CD4-positive, alpha-beta T cell (primary cell): ENCODE results near the gene CDKN2C. TPM values are rescaled to one million over a fixed set of nuclear protein-coding genes. Genes with fewer than 3 reads are reported as not detected.

Experiments
- ATAC-seq: fragments of 200-7000 bp; cut with Tn5 transposase; one replicate; pipeline ENCODE4 v1.10.0; 2022; ENCODE audit warnings: mild to moderate bottlenecking; ENCODE audit not compliant: poor library complexity
- CTCF ChIA-PET: fragments of 350-600 bp; sonication (Branson Sonifier 250); formaldehyde crosslinking; loops from one replicate; lab custom pipeline; 2021; ENCODE audit warnings: antibody characterized with exemption, inconsistent platforms; lab: Charles Lee
- POLR2A ChIA-PET: fragments of 350-600 bp; sonication (Branson Sonifier 250); formaldehyde crosslinking; loops from one replicate; lab custom pipeline; 2021; ENCODE audit warnings: antibody characterized with exemption, inconsistent platforms; lab: Charles Lee
- DNase-seq, 14 experiments: peaks; one replicate each; pipeline ENCODE4 v3.0.0-alpha.2; 2013 to 2020; ENCODE audit warnings: mixed read lengths in 2 of 14
- H3K27ac ChIP-seq, 2 donors: one replicate each; pipeline versions ENCODE4 v1.5.1 to v1.7.0; 2013; ENCODE audit warnings: low read length in 2 of 2, low read depth in 1 of 2, mild to moderate bottlenecking in 1 of 2
- H3K27me3 ChIP-seq, 2 experiments: 1 replicate in 1 of 2; 2 replicates in 1 of 2; pipeline versions ENCODE4 v1.6.1 to v1.7.0; 2013; ENCODE audit warnings: low read length in 2 of 2, control low read depth in 1 of 2, mild to moderate bottlenecking in 1 of 2, moderate library complexity in 1 of 2; ENCODE audit not compliant: insufficient read depth in 2 of 2, control insufficient read depth in 1 of 2
- H3K36me3 ChIP-seq: one replicate; pipeline ENCODE4 v1.6.1; 2013; ENCODE audit warnings: low read length, control low read depth; ENCODE audit not compliant: insufficient read depth
- H3K4me1 ChIP-seq: one replicate; pipeline ENCODE4 v1.6.1; 2013; ENCODE audit warnings: low read length, control low read depth; ENCODE audit not compliant: insufficient read depth
- H3K4me3 ChIP-seq: one replicate; pipeline ENCODE4 v1.5.1; 2013; ENCODE audit warnings: mild to moderate bottlenecking, low read length, moderate library complexity
- H3K9me3 ChIP-seq, 2 experiments: 1 replicate in 1 of 2; 2 replicates in 1 of 2; pipeline versions ENCODE4 v1.6.1 to v1.7.0; 2013; ENCODE audit warnings: low read length in 2 of 2, mild to moderate bottlenecking in 2 of 2, control low read depth in 1 of 2, moderate library complexity in 1 of 2; ENCODE audit not compliant: control insufficient read depth in 1 of 2, insufficient read depth in 1 of 2
- H3K27ac Mint-ChIP-seq: one replicate; pipeline ENCODE4 v1.8.0; 2020; ENCODE audit warnings: mixed read lengths
- H3K27me3 Mint-ChIP-seq: one replicate; pipeline ENCODE4 v1.8.0; 2021; ENCODE audit warnings: mixed read lengths
- H3K36me3 Mint-ChIP-seq: one replicate; pipeline ENCODE4 v1.8.0; 2021; ENCODE audit warnings: low read depth, mixed read lengths
- H3K4me1 Mint-ChIP-seq: one replicate; pipeline ENCODE4 v1.8.0; 2021; ENCODE audit warnings: low read depth, mixed read lengths
- H3K4me3 Mint-ChIP-seq: one replicate; pipeline ENCODE4 v1.8.0; 2020; ENCODE audit warnings: mild to moderate bottlenecking, mixed read lengths
- H3K9me3 Mint-ChIP-seq: one replicate; pipeline ENCODE4 v1.8.0; 2020; ENCODE audit warnings: mixed read lengths
- intact Hi-C, 2 experiments: fragments of 100-400 bp; cut with DNase I in 1 of 2; cut with micrococcal nuclease in 1 of 2; formaldehyde crosslinking; loops; one replicate each; pipeline versions ENCODE4 v1.15.1 to v1.9.0; 2023 to 2025; cut with DNase I, micrococcal nuclease
- total RNA-seq, 174 experiments: library from RNA in 2 of 174; stranded (reverse) in 2 of 174; gene quantifications; one replicate each; pipeline ENCODE4 v1.2.3 and lab custom pipeline; 2021 to 2026
- TF ChIP-seq, protein P1 (sequence below): fragments of 200-600 bp; IDR thresholded peaks from one replicate; pipeline ENCODE4 v1.8.0; 2022; ENCODE audit warnings: antibody characterized with exemption, mild to moderate bottlenecking

CDKN2C gene
- total RNA-seq, 2 experiments from 2014 or later, result 4.3 to 4.9 TPM

DNA sequence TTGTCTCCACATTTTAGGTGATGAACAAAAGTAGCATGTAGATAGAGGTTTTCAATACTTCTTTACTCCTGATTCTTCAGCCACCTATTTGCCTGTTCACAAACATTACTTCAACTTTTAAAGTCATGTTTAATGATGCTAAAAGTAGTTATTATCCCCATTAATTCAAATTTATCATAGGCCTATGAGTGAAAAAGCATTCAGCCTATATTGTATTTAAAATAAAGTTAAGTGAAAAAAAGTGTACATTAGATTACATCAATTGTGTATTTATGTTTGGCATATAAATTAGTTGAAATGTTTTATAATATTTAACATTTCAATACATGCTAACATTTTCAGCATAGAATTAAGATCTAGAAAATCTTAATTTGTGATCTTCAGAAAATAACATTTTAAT is 10.5 kb downstream of the CDKN2C start:
- Histone ChIP-seq H3K36me3 (no peaks in the 10 kb centered on the region), H3K4me1 (peaks cover 23% of the 10 kb centered on the region), H3K27me3 (peaks cover 4 to 10% of the 10 kb centered on the region in 2 experiments), H3K4me3 (no peak overlapping the region), H3K9me3 (no peaks in the 10 kb centered on the region), H3K27ac (no peak overlapping the region)
- POLR2A ChIA-PET, result interaction anchor here (0.9 to 4.4 kb wide), 2 partner anchors 12 to 255 kb away, joined by 3 to 82 read pairs; partner anchors contain the start of gene CDKN2C
- Mint-ChIP-seq H3K4me1 (peaks cover 27% of the 10 kb centered on the region), H3K27me3 (peaks cover 24% of the 10 kb centered on the region), H3K4me3 (peak overlapping the region; percentile 17), H3K27ac (no peak overlapping the region), H3K36me3 (peaks cover 4% of the 10 kb centered on the region), H3K9me3 (no peaks in the 10 kb centered on the region)
- ATAC-seq (no peak), DNase-seq (no peak)
- TF ChIP-seq, protein P1, sequence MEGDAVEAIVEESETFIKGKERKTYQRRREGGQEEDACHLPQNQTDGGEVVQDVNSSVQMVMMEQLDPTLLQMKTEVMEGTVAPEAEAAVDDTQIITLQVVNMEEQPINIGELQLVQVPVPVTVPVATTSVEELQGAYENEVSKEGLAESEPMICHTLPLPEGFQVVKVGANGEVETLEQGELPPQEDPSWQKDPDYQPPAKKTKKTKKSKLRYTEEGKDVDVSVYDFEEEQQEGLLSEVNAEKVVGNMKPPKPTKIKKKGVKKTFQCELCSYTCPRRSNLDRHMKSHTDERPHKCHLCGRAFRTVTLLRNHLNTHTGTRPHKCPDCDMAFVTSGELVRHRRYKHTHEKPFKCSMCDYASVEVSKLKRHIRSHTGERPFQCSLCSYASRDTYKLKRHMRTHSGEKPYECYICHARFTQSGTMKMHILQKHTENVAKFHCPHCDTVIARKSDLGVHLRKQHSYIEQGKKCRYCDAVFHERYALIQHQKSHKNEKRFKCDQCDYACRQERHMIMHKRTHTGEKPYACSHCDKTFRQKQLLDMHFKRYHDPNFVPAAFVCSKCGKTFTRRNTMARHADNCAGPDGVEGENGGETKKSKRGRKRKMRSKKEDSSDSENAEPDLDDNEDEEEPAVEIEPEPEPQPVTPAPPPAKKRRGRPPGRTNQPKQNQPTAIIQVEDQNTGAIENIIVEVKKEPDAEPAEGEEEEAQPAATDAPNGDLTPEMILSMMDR, result no peak
- intact Hi-C loops, result no loop called here
- CTCF ChIA-PET, result interaction anchor here (1.6 to 2.1 kb wide), 2 partner anchors 12 kb away, joined by 5 to 10 read pairs; no protein-coding TSS in a partner anchor

DNA sequence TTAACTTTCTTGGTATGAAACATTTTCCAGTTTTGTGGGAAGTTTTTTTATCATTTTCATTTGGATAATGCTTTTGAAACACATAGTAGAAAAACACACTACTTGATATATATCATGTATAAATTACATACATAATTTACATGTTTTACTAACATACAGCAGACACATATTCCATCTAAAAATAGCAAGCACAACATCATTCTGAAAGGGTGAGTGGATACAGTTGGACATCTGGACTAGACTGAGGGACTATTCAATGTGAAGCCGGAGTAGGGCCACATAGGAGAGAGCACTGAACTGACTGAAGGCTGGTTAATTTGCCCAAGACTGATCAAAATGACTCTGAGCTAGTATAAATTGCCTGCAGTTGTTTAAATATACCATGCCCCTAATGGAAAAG is 11.7 kb downstream of the CDKN2C start:
- H3K9me3 Mint-ChIP-seq, result no peaks in the 10 kb centered on the region
- H3K4me3 ChIP-seq, result no peak overlapping the region
- H3K27me3 Mint-ChIP-seq, result peaks cover 15% of the 10 kb centered on the region
- no peaks in the 10 kb centered on the region for H3K36me3 ChIP-seq
- TF ChIP-seq, protein P1, result no peak
- H3K4me1 Mint-ChIP-seq, result peaks cover 19% of the 10 kb centered on the region
- intact Hi-C loops, result no loop called here
- peaks cover 17% of the 10 kb centered on the region for H3K4me1 ChIP-seq
- no peak overlapping the region for H3K27ac ChIP-seq
- ChIA-PET CTCF (interaction anchor here (2.1 kb wide), 1 partner anchor 13 kb away, joined by 10 read pairs; no protein-coding TSS in a partner anchor), POLR2A (interaction anchor here (0.9 to 1.8 kb wide), 2 partner anchors 13 to 254 kb away, joined by 3 to 7 read pairs; no protein-coding TSS in a partner anchor)
- peaks cover 0 to under 1% of the 10 kb centered on the region in 2 experiments for H3K27me3 ChIP-seq
- H3K9me3 ChIP-seq, result no peaks in the 10 kb centered on the region
- ATAC-seq, result no peak
- H3K36me3 Mint-ChIP-seq, result peaks cover 4% of the 10 kb centered on the region
- no peak overlapping the region for H3K27ac Mint-ChIP-seq
- no peak overlapping the region for H3K4me3 Mint-ChIP-seq
- DNase-seq, result no peak

DNA sequence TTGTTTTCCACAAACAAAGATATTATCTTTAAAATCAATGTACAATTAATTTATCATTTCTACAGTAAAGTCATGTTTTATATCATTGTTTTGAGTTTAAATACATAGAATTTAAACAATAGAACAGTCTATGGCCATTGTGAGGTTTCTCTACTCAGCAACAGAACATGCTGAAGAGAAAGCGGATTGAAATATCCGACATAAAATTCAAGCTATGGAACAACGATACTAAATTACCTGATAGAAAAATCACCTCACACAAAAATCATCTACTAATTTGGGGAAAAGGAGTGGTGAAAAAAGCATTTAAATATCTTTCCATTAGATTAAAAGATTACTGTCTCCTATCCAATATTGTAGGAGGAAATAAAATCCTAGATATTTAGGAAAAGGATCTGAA is 12.6 kb downstream of the CDKN2C start:
- no peak for ATAC-seq
- Histone ChIP-seq H3K4me1 (peaks cover 10% of the 10 kb centered on the region), H3K9me3 (no peaks in the 10 kb centered on the region), H3K4me3 (no peak overlapping the region), H3K27ac (no peak overlapping the region), H3K36me3 (no peaks in the 10 kb centered on the region), H3K27me3 (no peaks in the 10 kb centered on the region)
- Mint-ChIP-seq H3K27ac (no peak overlapping the region), H3K4me3 (no peak overlapping the region), H3K27me3 (peaks cover 9% of the 10 kb centered on the region), H3K4me1 (peaks cover 10% of the 10 kb centered on the region), H3K9me3 (no peaks in the 10 kb centered on the region), H3K36me3 (peaks cover 4% of the 10 kb centered on the region)
- TF ChIP-seq, protein P1, result no peak
- intact Hi-C loops, result no loop called here
- ChIA-PET POLR2A (interaction anchor here (1.8 kb wide), 1 partner anchor 14 kb away, joined by 7 read pairs; no protein-coding TSS in a partner anchor), CTCF (interaction anchor here (2.1 kb wide), 1 partner anchor 14 kb away, joined by 10 read pairs; no protein-coding TSS in a partner anchor)
- no peak for DNase-seq
